ENCODE results near the gene PAX2. TPM values are rescaled to one million over a fixed set of nuclear protein-coding genes. Genes with fewer than 3 reads are reported as not detected.

The PAX2 gene
- total RNA-seq, 1 donor from 2014 or later, result not detected

- intact Hi-C loops (cut with micrococcal nuclease), result loop anchor here (5.0 kb wide), 3 partner anchors 37 to 478 kb away; partner anchors contain the start of gene LBX1
Measured at GRCh38 chr10:100749309-100750217, 4.2 kb downstream of the PAX2 start.

- intact Hi-C loops (cut with micrococcal nuclease), result no loop called here
Measured at GRCh38 chr10:100750291-100751210, 5.2 kb downstream of the PAX2 start.

- intact Hi-C loops (cut with micrococcal nuclease), result no loop called here
Measured at GRCh38 chr10:100751211-100751933, 6.0 kb downstream of the PAX2 start.

- intact Hi-C loops (cut with micrococcal nuclease), result no loop called here
Measured at GRCh38 chr10:100755821-100756220, 10.4 kb downstream of the PAX2 start.

GRCh38 chr10:100759331-100759730, 13.9 kb downstream of the PAX2 start:
- intact Hi-C loops (cut with micrococcal nuclease), result no loop called here

GRCh38 chr10:100760726-100761125, 15.3 kb downstream of the PAX2 start:
- intact Hi-C loops (cut with micrococcal nuclease), result no loop called here

GRCh38 chr10:100761191-100761590, 15.8 kb downstream of the PAX2 start:
- intact Hi-C loops (cut with micrococcal nuclease), result no loop called here

- intact Hi-C loops (cut with micrococcal nuclease), result no loop called here
Measured at GRCh38 chr10:100763043-100763747, 17.8 kb downstream of the PAX2 start.

- intact Hi-C loops (cut with micrococcal nuclease), result no loop called here
Measured at GRCh38 chr10:100766693-100767421, 21.5 kb downstream of the PAX2 start.

- intact Hi-C loops (cut with micrococcal nuclease), result no loop called here
Measured at GRCh38 chr10:100767422-100767775, 22.0 kb downstream of the PAX2 start.

GRCh38 chr10:100769481-100769880, 24.1 kb downstream of the PAX2 start:
- intact Hi-C loops (cut with micrococcal nuclease), result no loop called here

- intact Hi-C loops (cut with micrococcal nuclease), result no loop called here
Measured at GRCh38 chr10:100773646-100774045, 28.3 kb downstream of the PAX2 start.

GRCh38 chr10:100774223-100774622, 28.8 kb downstream of the PAX2 start:
- intact Hi-C loops (cut with micrococcal nuclease), result no loop called here

- intact Hi-C loops (cut with micrococcal nuclease), result no loop called here
Measured at GRCh38 chr10:100774876-100775275, 29.5 kb downstream of the PAX2 start.

GRCh38 chr10:100775386-100775785, 30.0 kb downstream of the PAX2 start:
- intact Hi-C loops (cut with micrococcal nuclease), result no loop called here

GRCh38 chr10:100775871-100776270, 30.5 kb downstream of the PAX2 start:
- intact Hi-C loops (cut with micrococcal nuclease), result no loop called here

- intact Hi-C loops (cut with micrococcal nuclease), result no loop called here
Measured at GRCh38 chr10:100776671-100777070, 31.3 kb downstream of the PAX2 start.

- intact Hi-C loops (cut with micrococcal nuclease), result no loop called here
Measured at GRCh38 chr10:100779329-100779728, 33.9 kb downstream of the PAX2 start.

- intact Hi-C loops (cut with micrococcal nuclease), result no loop called here
Measured at GRCh38 chr10:100780324-100780723, 34.9 kb downstream of the PAX2 start.

GRCh38 chr10:100781145-100781665, 35.8 kb downstream of the PAX2 start:
- intact Hi-C loops (cut with micrococcal nuclease), result no loop called here

Data from T-helper 1 cell treated with Interleukin-12 subunit alpha and Interleukin-12 subunit beta and Interleukin-4 antibody, amounts not matched to agents 30 ng/mL and 1 ng/mL, for 36 hours (primary cell).